HG03575 (cell line): ENCODE results near the gene CDK5RAP3.
"Not testable (repeated sequence)": the region's sequence is repeated elsewhere in the genome, so short reads cannot be mapped to it uniquely, and the experiment has no call there.

Source experiments
- ATAC-seq: cut with Tn5 transposase; IDR thresholded peaks from one replicate; pipeline ENCODE4 v1.9.1; 2021; ENCODE audit not compliant: unreplicated experiment, insufficient number of reproducible peaks, low FRiP score; ENCODE audit errors: extremely low read depth

Gene CDK5RAP3

DNA sequence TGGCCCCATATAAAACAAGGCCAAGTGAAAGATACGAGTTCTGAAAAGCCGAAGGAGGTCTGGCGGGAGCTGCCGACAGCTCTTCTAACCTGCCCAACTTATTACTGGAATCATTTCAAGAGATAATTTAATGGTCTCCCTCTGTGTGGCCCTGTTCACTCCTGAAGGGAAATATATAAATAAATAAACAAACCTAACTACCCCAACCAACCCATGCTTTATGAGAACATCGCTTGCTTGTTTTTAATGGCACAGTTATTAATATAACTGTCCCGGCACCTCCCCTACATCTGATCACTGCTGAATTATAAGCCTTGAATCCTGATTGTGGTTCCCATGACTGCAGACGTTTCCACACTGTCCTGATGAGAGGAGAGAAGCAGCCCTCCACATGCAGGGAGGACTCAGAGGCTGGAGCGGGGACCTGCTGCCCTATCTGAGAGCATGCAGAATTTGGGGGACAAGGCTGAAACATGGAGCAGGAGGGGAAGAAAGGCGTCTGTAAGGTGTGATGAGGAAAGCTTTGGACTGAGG is 22.2 kb downstream of the CDK5RAP3 start:
- ATAC-seq, result no peak

DNA sequence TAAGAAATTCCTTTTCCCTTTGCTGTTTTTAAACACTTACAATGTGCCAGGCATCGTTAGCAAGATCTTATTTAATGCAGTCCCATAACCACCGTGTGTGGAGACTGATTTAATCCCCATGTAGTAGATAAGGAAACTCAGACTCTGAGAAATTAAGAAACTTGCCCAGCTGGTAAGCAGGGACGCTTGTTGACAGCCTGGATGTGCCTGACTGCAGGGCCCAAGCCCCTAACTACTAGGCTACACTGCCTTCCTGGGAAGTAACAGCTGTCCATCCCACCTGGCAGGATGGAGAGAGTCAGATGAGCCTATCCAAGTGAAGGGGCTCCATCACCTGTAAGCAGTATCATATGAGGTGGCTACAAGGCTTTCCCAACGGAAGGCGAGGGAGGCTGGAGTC is 23.1 kb downstream of the CDK5RAP3 start:
- no peak for ATAC-seq

DNA sequence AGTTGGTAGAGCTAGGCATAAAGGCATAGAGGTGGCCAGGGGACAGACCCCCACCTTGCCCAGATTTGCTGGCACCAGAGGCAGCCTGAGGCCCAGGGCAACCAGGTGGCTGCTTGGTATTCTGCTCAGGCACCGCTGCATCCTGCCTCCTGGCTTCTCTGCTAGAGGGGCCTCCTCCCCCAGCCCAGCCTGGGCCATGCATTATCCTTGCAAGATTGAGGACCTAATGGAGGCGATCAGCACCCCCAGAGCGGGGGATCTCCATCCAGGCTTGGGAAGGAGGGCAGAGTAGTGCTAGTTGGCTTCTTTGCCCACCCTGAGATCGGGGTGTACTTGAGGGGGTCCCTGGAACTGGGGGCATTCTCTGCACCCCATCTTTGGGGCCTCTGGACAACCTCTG is 23.8 kb downstream of the CDK5RAP3 start:
- ATAC-seq, result no peak

DNA sequence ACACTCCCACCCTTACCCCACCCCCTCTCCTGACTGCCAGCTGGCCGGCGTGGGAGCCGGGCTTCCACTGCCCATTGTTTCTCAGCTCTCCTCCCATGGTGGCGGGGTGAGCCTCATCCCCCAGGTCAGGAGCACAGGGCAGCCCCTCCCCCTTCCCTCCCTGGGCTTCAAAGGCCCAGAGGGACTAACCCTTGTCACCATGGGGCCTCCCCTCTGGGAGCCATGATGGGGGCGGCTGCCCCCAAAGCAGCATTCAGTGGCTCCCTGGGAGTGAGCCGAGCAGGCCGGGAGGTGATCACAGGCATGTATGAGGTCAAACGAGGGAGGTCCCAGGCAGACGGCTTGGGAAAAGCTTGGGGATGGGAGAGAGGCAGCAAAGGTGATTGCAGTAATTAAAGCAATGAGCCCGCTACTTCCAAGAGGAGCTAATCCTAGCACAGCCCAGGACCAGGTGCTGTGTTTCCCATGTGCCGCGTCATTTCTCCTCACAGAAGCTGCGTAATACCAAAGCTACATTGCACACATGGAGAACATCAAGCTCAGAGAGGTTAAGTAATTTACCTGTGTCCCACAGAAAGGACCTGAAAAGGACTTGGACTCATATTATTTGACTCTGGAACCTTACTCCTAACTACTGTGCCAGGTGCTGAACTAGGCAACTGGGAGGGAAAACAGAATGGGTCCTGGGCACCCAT is 24.5 kb downstream of the CDK5RAP3 start:
- no peak for ATAC-seq

DNA sequence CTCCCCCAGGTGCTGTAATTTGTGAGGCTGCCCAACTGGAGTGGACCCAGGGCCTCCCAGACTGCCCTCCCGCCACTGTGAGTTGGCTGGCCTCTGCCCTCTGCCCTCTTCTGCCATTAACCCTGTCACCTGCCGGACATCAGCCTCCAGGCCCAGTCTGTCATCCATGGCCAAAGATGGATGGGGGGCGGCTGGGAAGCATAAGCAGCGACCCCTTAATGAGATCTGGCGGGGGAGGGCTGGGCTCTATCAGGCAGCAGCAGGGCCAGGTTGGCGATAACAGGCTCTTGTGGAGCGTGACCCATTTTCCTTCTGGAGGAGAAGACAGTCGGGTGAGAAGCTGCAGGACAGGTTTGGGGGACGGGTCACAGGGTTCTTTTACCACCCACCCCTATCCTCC is 25.3 kb downstream of the CDK5RAP3 start:
- no peak for ATAC-seq

DNA sequence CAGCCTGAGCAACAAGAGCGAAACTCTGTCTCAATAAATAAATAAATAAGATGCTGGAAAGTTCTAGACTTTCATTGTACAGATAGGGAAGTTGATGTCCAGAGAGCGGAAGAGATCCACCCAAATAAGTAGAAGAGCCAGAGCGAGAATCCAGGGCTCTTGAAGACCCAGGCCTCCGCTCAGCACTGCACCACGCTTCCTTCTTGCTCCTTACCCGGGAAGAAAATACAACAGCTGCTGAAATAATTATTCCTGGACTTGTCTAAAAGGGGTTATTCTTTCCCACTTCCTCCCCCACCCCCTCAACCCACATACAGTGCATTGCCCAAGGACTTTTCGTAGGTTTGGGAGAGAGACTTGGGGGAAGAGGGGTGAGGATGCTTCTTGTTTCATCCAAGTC is 26.7 kb downstream of the CDK5RAP3 start:
- ATAC-seq, result no peak

DNA sequence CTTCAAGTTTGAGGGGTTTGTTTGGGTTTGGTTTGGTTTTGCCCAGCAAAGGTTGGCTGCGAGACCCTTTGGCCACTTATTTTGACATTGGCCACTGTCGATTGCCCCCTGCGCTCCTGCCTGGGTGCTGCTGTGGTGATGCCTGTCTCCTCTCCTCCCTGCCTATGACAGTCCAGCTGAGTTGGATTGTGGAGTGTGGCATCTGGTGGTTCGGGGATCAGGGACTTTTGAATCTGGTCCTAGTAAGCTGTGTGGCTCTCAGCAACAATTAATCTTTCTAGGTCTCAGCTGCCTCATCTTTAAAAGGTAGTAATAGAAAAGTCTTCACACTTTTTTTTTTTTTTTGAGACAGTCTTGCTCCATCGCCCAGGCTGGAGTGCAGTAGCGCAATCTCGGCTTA is 27.1 kb downstream of the CDK5RAP3 start:
- no peak for ATAC-seq

DNA sequence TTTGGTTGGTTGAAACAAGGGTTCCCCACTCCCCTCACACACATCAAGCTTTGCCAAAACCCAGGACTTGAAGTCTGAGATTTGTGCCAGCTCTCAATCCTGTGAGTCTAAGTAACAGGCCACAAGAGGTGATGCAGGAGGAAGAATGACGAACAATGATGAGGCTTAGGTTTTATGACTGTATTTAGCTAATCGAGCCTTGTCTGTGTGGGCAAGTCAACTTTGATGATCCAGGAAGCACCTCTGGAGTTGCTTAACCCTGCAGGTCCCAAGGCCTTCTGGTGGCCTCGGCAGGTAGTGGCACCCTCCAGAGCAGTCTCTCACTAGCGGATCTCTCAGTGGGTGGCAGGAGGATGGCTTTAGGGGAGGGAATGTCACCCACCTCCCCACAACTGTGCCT is 28.7 kb downstream of the CDK5RAP3 start:
- no peak for ATAC-seq

DNA sequence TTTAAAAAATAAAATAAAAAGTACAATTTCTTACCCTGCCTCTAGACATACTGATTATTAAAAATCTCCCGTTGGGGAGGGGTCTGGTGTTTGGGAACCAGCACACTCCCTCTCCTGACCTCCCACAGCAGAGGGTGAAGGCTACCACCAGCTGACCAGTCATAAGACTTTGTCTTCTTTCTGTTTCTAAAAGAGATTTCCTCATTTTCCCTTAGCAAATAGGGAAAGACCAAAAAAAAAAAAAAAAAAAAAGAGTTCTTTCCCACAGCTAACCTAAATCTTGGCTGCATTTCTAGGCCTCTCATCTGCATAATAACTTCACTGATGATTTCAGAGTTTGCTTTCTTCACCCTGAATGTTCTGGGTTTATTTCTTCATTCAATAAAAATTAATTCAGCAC is 30.3 kb downstream of the CDK5RAP3 start:
- no peak for ATAC-seq

DNA sequence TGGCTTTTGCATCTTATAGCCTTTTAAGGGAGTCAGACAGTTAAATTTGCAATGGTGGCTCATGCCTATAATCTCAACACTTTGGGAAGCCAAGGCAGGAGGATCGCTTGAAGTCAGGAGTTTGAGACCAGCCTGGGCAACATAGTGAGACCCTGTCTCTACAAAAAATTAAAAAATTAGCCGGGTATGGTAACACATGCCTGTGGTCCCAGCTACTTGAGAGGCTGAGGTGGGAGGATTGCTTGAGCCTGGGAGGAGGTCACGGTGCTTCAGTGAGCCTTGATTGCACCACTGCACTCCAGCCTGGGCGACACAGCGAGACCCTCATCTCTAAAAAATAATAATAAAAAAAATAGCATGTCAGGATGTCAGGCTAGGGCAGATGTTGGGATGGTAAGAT is 30.7 kb downstream of the CDK5RAP3 start:
- ATAC-seq, result not testable (repeated sequence)

DNA sequence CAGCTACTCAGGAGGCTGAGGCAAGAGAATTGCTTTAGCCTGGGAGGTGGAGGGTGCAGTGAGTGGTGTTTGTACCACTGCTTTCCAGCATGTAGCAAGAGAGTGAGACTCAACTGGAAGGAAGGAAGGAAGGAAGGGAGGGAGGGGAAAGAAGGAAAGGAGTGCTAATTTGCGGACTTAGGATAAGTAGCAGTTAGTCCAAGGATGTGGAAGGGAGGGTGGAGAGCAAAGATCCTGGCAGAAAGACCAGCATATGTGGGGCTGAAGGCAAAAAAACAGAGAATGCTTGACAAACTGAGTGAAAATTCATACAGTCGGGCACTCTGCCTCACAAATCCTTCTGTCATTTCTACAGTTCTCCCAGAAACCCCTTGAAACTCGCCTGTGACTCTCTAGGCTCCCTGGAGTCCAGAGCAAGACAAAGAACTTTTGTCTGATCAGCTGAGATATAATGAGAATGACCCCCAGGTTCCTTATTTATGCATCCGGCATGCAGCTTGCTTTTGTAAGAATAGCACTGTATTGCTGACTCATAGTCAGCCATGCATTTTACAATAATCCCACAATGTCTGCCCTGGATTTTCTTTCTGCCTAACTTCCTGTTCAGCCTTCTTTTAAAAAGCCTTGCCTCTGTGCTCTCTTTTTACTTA is 31.5 kb downstream of the CDK5RAP3 start:
- no peak for ATAC-seq

DNA sequence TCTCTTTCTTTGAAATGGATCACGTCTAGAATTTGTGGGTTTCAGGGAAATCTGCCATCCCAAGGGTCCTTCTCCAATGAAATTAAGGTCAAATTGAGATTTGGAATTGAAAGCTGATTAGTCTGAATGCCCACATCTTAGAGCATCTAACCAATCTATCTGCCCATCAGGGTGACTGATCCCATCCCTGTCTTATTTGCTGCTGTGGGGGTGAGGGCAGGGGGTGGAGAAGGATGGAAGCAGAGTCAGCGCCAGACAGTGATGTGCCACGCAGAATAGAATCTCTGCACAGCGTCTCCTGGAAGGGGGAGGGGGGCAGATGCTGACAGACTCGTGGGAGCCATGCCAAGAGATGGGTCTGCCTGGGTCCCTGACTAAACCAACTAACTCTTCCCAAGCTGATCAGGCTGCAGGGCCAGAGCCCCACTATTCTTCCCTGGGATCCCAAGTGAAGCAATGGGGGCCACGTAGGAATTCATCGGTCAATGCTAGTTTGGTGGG is 32.1 kb downstream of the CDK5RAP3 start:
- ATAC-seq, result no peak

DNA sequence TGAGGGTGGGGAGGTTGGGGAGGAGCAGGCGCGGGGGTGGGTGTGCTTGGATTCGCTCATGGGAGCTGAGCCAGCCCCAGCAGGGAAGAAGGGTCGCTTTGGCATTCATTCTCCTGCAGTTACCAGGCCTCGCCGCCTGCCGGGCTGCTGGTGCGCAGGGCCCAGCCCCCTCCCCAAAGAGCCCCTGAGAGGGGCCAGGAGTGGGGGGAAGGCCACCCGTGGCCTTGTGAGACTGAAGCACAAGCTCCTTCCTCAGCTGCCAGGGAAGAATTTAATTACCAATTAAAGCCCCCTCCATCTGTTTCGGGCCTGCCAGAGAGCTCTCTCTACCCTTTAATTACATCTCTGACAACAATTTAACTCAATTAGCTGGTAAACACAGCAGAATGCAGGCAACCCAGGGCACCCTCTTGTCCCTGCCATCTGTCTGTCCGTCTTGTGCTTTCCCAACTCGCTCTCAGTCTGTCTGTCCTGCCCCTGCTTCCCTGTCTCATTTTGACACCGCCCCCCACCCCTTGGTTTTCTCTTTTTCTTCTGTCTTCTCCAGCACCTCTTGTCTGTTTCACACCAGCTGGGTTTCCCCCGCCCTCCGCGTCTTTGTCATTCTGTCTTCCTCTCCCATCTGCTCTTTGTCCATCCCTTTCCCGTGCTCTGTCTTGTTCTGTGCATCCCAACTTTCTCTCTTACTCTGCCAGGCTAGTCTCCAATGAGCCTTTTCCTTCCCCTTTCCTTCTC is 32.7 kb downstream of the CDK5RAP3 start:
- no peak for ATAC-seq

DNA sequence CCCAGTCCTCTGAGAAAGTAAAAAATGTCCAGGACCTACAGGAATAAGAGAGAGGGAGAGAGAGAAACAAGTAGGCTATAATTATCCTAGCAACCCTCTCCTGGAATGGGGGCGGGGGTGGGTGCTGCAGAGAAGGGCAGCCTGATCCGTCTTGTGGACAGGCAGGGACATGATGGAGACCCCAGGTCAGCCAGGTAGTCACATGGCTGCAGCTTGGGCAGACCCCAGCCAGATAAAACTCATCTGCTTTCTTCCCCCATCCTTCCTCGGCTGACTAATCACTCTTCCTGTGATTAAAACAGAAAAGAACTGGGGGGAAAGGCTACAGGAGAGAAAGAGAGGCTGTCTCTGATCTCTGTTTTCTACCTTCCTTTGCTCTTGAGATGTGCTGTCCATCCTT is 34.1 kb downstream of the CDK5RAP3 start:
- ATAC-seq, result no peak

DNA sequence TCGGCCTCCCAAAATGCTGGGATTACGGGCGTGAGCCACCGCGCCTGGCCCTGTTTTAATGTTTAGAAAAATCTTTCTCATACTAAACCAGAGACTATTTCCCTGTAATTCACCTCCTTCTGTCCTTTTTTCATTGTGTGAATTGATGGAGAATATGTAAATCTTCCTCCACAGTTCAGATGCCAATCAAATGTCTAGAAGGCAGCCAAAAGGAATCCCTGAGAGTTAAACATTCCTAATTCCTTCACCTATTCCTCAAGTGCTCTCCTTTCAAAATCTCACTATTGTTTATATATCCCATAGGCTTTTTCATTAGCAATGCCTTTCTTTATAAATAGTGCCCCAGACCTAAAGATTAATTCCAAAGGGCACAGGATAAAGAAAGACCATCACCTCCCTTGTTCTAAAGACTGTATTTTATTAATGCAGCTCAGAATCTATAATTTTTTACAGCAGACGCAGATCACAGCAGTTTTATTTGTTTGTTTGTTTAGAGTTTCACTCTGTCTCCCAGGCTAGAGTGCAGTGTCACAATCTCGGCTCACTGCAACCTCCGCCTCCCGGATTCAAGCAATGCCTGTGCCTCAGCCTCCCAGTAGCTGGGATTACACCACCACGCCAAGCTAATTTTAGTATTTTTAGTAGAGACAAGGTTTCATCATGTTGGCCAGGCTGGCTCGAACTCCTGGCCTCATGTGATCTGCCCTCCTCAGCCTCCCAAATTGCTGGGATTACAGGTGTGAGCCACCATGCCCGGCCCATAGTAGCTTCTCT is 36.2 kb downstream of the CDK5RAP3 start:
- no peak for ATAC-seq

DNA sequence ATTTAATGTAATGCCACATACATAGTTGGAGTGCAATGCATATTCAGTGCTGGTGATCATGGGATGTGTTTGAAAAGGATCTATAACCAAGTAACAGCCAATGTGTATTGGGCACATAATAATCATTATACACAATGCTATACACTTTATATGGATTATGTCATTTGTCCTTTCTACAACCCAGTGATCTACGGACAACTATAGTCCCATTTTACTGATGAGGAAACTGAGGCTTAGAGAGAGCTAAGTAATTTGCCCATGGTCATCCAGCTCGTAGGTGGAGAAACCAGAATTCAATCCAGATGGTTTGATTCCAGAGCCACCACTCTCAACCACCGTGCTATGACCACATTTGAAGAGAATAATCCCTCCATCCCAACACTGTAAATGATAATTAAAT is 39.3 kb downstream of the CDK5RAP3 start:
- no peak for ATAC-seq

DNA sequence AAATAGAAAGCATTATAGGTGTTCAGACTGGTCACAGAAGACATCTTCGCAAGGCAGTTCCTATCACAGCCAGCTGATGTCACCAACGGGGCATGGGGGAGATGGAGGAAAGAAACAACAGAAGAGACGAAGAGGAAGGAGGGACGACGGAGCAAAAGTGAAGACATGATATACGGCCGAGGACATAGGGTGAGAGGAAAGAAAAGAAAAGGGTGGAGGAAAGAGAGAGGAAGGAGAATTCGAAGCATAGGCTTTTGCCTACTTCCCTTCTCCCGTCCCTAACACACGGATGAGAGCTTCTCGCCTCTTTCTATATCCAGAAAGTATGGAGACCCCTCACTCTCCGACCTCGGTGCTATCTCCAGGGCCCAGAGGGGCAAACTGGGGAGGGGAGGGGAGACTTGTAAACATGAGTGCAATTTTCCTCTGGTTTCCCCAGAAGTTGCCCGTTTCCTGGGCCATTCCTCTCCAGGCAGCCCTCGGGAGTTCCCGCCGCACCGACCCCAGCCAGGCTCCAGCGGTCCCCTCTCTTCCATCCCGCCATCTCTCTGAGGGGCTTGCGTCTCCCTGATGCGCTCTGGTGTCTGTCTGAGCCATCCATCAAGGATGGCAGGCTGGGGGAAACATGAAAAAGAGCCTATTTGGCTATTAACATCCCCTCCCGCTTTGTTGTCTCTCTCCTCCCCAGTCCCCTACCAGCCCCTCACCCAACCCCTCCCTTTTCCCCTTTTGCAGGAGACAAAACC is 40.7 kb downstream of the CDK5RAP3 start:
- ATAC-seq, result no peak

DNA sequence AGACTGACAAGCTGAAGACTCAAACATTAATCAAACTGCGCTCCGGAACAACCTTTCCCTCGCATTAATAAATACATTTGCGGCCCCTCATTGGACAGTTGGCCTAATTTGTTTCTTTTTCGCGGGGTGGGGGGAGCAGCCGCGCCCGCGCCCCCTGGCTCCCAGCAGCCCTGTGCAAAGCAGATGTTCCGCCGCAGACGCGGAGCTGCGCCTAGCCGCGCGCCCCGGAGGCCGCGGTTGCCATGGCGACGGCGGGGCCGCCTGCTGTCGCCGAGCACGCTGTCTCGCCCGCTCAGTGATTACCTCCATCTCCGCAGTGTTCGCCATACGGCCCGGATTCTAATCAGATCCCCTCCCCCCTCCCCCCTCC is 41.2 kb downstream of the CDK5RAP3 start:
- no peak for ATAC-seq

DNA sequence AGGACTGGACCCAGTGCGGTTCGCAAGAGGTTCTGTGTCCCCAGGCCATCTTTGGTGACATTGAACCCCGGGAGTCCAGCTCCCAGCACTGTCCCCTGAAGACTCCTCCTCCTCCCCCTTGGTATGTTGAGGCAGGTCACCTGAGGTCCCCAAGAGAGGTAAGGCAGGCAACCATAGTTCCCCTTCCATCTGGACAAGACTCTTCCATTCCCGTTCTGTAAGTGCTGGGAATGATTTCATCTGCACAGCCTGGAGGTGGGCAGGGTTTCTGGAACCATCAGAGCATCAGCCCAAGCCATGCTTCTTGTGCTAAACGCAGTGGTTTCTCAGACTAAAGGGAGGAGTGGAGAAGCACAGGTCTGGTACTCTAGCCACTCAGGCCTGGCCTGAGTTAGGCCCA is 41.7 kb downstream of the CDK5RAP3 start:
- no peak for ATAC-seq
